Measurements from ENCODE around the gene QPRT.

- TF ChIP-seq CTCF (IDR thresholded peaks at IDR 0.05; ENCODE audit: control extremely low read depth in 1 of 3, insufficient read depth in 1 of 3, low read depth in 1 of 3, low read length in 3 of 3) (no peak), USF2 (IDR thresholded peaks at IDR 0.05; ENCODE audit: low read length) (no peak), POLR2A (IDR thresholded peaks at IDR 0.05; ENCODE audit: control extremely low read depth in 1 of 2, low read depth in 2 of 2, low read length in 2 of 2) (no peak), ATF2 (IDR thresholded peaks at IDR 0.05; ENCODE audit: low read length) (no peak), POLR2AphosphoS5 (IDR thresholded peaks at IDR 0.05; ENCODE audit: low read depth, low read length) (no peak), EZH2 (IDR thresholded peaks at IDR 0.05; ENCODE audit: low read depth, low read length, severe bottlenecking) (no peak), KDM5A (IDR thresholded peaks at IDR 0.05; ENCODE audit: low read length) (no peak), SIRT6 (IDR thresholded peaks at IDR 0.05; ENCODE audit: low read length) (no peak), BACH1 (IDR thresholded peaks at IDR 0.05; ENCODE audit: low read length) (no peak), CTBP2 (IDR thresholded peaks at IDR 0.05; ENCODE audit: borderline replicate concordance, insufficient read depth, insufficient read length, low read length) (no peak)
These were observed 41.7 kb downstream of the QPRT start for GRCh38 chr16:29720703-29721102.
